BE2C (cell line): Measurements from ENCODE around the gene TSC22D3.

Source experiments
- DNase-seq: peaks from one replicate; pipeline ENCODE4 v3.0.0-alpha.2; 2020
- H3K27me3 ChIP-seq: fragments of 250-450 bp; sonication (Bioruptor Pico); 2 replicates; pipeline ENCODE4 v1.5.1; 2020; ENCODE audit warnings: mild to moderate bottlenecking
- H3K36me3 ChIP-seq: fragments of 250-450 bp; sonication (Bioruptor Pico); 2 replicates; pipeline ENCODE4 v1.5.1; 2020; ENCODE audit warnings: mild to moderate bottlenecking
- H3K4me1 ChIP-seq: fragments of 250-450 bp; sonication (Bioruptor Pico); 2 replicates; pipeline ENCODE4 v1.5.1; 2020
- H3K4me3 ChIP-seq: 2 replicates; pipeline ENCODE4 v1.5.1; 2011; ENCODE audit warnings: low read depth, low read length
- H3K9me3 ChIP-seq: fragments of 250-450 bp; sonication (Bioruptor Pico); 2 replicates; pipeline ENCODE4 v1.5.1; 2020
- CTCF ChIP-seq: IDR thresholded peaks from 2 replicates; pipeline ENCODE4 v1.5.1; 2012; ENCODE audit warnings: mild to moderate bottlenecking, low read depth, low read length

The TSC22D3 gene

GRCh38 chrX:107738272-107738671 is 37.3 kb downstream of the TSC22D3 start:
- Histone ChIP-seq H3K27me3 (no peaks in the 10 kb centered on the region), H3K4me3 (no peak overlapping the region), H3K36me3 (no peaks in the 10 kb centered on the region), H3K4me1 (peaks cover 3% of the 10 kb centered on the region), H3K9me3 (no peaks in the 10 kb centered on the region)
- no peak for TF ChIP-seq CTCF
- no peak for DNase-seq

GRCh38 chrX:107736781-107737531 is 38.6 kb downstream of the TSC22D3 start:
- H3K4me3 ChIP-seq: no peak overlapping the region
- peaks cover 5% of the 10 kb centered on the region for H3K4me1 ChIP-seq
- no peaks in the 10 kb centered on the region for H3K9me3 ChIP-seq
- no peaks in the 10 kb centered on the region for H3K36me3 ChIP-seq
- TF ChIP-seq CTCF: no peak
- H3K27me3 ChIP-seq: no peaks in the 10 kb centered on the region
- no peak for DNase-seq

GRCh38 chrX:107734646-107735045 is 40.9 kb downstream of the TSC22D3 start:
- no peak for DNase-seq
- H3K9me3 ChIP-seq: no peaks in the 10 kb centered on the region
- H3K36me3 ChIP-seq: no peaks in the 10 kb centered on the region
- no peak overlapping the region for H3K4me3 ChIP-seq
- H3K27me3 ChIP-seq: no peaks in the 10 kb centered on the region
- H3K4me1 ChIP-seq: 0 out of 2 replicates have a peak, but pooled peaks cover 6% of the 10 kb centered on the region
- no peak for TF ChIP-seq CTCF

GRCh38 chrX:107733686-107734085 is 41.9 kb downstream of the TSC22D3 start:
- Histone ChIP-seq H3K36me3 (no peaks in the 10 kb centered on the region), H3K9me3 (no peaks in the 10 kb centered on the region), H3K4me1 (0 out of 2 replicates have a peak, but pooled peaks cover 6% of the 10 kb centered on the region), H3K4me3 (no peak overlapping the region), H3K27me3 (no peaks in the 10 kb centered on the region)
- no peak for TF ChIP-seq CTCF
- DNase-seq: no peak

- Histone ChIP-seq H3K36me3 (no peaks in the 10 kb centered on the region), H3K9me3 (no peaks in the 10 kb centered on the region), H3K4me3 (no peak overlapping the region), H3K4me1 (0 out of 2 replicates have a peak, but pooled peaks cover 6% of the 10 kb centered on the region), H3K27me3 (no peaks in the 10 kb centered on the region)
- peak; percentile 78 for DNase-seq
- no peak for TF ChIP-seq CTCF
Measured at GRCh38 chrX:107731831-107732502, 43.6 kb downstream of the TSC22D3 start.
